GM19468 (cell line): Measurements from ENCODE around the gene DTWD2.
"Not testable (repeated sequence)": the region's sequence is repeated elsewhere in the genome, so short reads cannot be mapped to it uniquely, and the experiment has no call there.

Experiments
- ATAC-seq: cut with Tn5 transposase; IDR thresholded peaks from one replicate; pipeline ENCODE4 v1.9.1; 2021; ENCODE audit warnings: mild to moderate bottlenecking, moderate library complexity, moderate number of reproducible peaks; ENCODE audit not compliant: unreplicated experiment; ENCODE audit errors: extremely low read depth

Gene DTWD2

DNA sequence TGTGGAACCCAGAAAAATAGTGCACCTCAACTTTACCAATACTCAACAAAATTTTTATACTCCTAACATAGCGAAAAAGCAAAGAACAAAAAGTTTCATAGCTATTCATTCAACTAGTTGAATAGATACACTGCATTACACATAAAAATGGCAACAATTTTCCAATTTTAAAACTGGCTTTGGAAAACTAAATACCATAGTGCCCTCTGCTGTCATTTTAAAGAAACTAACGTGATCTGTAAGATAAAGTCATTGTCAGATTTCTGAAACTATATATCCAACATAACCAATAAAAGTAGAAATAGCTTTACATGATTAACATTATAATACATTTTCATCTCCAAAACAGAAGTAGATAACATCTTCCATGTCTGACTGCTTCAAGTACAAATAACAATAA is 31.6 kb downstream of the DTWD2 start:
- ATAC-seq, result no peak

- ATAC-seq, result no peak
Measured at GRCh38 chr5:118953652-118954005, 34.7 kb downstream of the DTWD2 start.

DNA sequence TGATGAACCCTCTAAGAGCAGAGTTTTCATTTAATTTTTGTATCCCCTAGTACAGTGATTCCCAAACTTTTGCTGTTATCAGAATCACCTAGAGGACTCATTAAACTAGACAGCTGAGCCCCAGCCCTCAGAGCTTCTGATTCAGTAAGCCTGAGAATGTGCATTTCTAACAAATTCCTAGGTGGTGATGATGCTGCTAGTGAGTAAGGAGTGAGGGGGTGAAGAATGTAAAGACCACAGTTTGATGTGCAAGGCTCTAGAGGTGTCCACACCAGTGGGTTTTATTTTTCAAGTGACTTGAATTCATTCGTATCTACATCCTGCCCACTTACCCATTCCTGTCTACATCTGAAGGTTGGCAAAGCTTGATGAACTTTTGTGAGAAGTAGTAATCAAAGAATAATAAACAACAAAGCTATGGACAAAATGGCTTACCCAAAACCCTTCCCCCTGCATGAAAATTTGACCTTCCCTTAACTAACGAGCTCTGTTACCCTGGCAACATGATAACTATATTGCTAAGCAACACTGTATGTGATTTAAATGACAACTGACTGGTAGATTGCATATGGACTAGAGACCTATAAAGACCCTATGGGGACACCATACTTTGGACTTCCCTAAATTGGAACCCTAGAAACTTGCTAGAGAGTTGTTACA is 35.2 kb downstream of the DTWD2 start:
- no peak for ATAC-seq

DNA sequence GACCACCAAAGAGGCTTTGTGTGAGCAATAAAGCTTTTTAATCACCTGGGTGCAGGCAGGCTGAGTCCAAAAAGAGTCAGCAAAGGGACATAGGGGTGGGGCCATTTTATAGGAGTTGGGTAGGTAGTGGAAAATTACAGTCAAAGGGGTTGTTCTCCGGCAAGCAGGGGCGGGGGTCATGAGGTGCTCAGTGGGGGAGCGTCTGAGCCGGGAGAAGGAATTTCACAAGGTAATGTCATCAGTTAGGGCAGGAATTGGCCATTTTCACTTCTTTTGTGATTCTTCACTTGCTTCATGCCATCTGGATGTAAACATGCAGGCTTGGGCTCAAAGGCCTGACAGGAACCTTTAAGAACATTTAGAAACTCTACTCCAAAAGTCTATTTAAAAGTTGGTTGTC is 36.0 kb downstream of the DTWD2 start:
- not testable (repeated sequence) for ATAC-seq

- ATAC-seq, result not testable (repeated sequence)
Measured at GRCh38 chr5:118950354-118950753, 38.0 kb downstream of the DTWD2 start.

GRCh38 chr5:118946138-118946800 is 42.1 kb downstream of the DTWD2 start:
- no peak for ATAC-seq

DNA sequence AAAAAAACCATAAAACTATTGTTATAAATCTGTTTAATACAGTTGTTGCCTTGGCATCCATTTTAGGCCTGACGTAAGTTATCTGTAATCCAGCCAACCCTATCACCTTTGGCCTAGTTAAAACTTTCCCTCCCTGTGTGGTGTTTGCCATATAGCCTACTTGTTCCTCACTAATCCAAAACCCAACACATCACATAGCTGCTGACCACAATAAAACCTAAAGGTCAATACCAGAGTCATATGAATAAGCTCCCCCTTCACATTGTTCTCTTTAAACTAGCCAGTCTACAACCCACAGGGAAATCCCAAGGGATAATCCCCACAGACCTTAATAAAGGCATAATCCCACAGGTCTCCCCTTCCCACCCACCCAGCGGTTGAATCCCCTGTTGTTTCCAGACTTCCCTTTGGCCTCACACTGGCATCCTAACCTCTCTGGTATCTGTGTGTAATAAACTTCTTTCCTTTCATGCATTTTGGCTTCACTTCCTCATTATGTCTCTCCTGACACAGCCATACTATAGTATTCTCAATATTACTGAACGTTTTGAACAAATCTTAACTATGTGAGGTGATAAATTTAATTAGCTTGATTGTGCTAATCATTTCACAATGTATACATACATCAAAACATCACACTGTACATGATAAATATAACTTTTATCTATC is 50.8 kb downstream of the DTWD2 start:
- ATAC-seq, result no peak

GRCh38 chr5:118933703-118934102 is 54.6 kb downstream of the DTWD2 start:
- ATAC-seq, result no peak

- no peak for ATAC-seq
Measured at GRCh38 chr5:118931564-118931963, 56.8 kb downstream of the DTWD2 start.

- ATAC-seq, result no peak
Measured at GRCh38 chr5:118924006-118924389, 64.3 kb downstream of the DTWD2 start.

GRCh38 chr5:118923295-118924005 is 64.9 kb downstream of the DTWD2 start:
- ATAC-seq, result no peak

DNA sequence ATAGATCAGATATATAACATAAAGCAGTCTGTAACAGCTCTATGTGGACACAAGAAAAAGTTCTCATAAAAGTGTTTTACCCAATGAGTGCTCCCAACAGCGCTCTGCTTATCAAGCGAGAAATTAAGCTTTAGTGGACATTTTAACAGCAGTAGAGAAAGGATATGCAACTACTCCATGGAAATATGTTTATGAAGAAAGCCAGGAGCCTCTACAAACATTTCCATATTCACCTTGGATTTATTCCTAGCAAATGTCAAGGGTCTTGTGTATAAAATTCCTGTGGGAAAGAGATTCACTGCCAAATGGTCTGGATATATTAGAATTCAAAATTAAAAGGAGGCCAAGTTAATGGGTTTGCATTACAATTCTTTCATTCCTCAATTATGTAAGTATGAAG is 66.5 kb downstream of the DTWD2 start:
- no peak for ATAC-seq

DNA sequence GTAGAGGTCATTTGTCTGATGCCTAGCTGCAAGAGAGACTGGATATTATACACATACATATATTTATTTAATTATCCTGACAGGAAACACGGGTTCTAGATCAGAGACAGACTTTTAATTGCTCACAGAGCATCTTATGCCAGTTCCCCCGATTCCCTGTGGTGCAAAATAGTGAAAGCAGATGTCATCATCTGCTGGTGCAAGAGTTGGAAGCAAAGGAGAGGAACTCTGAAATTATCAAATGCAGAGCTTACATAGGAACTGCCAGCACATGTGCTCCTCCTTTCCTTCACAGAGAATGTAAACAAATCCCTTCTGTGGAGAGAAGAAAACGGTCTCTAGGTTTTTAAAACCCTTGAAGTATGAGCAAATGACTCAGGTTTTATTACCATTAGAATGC is 69.3 kb downstream of the DTWD2 start:
- no peak for ATAC-seq

GRCh38 chr5:118918232-118918631 is 70.1 kb downstream of the DTWD2 start:
- ATAC-seq, result peak; percentile 32

- ATAC-seq, result not testable (repeated sequence)
Measured at GRCh38 chr5:118907536-118907935, 80.8 kb downstream of the DTWD2 start.

- no peak for ATAC-seq
Measured at GRCh38 chr5:118906947-118907346, 81.4 kb downstream of the DTWD2 start.

GRCh38 chr5:118905196-118905595 is 83.2 kb downstream of the DTWD2 start:
- ATAC-seq, result no peak

DNA sequence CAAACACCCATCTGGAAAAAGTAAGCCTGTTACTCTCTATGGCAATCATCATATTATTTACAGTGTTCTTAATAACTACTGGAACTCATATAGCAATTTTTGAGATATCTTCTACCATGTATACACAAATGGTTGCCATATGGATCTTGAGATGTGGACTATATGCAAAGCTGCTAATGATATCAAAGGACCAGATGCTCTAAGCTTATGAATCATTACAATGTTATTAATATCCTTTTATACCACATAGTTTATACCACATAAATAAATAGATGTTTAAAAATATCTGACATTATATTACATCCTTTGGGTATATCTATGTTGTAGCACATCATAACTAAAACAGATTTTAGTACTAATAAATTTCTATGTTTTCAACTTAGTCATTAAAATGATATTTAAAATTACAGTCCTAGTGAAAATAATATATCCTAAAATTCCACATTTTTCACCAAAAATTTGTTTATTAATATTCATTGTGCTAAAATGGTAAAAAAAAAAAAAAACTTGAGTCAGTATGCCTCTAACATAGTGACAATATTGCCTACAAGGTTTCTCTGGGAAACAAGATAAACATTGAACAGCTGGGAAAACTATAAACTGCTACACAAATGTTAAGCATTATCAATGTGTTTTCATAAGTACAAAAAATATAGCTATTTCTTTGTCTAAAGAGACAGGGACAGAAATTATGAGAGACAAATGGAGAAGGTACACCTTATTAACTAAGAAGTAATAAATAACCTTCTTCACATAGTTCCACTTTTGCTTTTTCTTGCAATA is 85.5 kb downstream of the DTWD2 start:
- no peak for ATAC-seq

DNA sequence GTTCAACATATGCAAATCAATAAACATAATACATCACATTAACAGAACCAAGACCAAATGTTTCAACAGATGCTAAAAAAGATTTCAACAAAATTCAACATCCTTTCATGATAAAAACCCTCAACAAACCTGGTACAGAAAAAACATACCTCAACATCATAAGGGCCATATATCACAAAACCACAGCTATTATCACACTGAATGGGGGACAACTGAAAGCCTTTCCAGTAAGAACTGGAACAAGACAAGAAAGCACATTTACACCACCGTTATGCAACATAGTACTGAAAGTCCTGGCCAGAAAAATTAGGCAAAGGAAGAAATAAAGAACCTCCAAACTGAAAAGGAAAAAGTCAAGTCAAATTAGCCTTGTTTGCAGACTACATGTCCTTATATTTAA is 93.6 kb downstream of the DTWD2 start:
- ATAC-seq, result no peak

DNA sequence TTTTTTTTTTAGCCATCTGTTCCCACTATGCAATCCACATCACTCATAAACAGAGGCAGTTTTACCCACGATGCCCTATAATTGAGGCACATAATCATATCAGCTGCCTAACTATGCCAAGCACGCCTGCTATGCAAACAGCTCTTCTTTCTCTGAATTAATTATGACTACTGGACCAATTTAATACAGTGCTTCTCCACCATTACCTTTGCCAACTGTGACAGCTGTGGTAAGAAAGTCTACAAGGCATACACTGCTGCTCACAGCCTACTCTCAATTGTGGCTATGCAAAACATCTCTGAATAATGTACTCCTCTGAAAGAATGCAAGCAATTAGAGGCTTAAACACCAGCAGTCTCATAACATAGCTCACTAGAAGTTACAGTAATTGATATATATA is 97.1 kb downstream of the DTWD2 start:
- ATAC-seq, result no peak
